ENCODE data around the gene KCNH5.

DNA sequence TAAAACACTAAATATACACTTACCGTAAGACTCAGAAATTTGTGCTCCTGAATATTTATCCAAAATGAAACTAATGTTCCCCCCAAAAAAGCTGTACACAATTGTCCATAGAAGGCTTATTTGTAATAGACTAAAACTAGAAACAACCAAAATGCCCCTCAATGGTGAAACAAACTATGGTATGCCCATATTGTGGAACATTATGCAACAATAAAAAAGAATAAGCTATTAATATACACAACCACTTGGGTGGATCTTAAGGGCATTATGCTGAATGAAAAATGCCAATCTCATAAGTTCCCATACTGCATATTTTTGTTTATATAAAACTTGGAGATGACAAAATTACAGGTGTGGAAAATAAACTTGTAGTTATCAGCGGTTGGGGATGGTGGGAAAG is 357.4 kb downstream of the KCNH5 start:
- TF ChIP-seq, protein P1, sequence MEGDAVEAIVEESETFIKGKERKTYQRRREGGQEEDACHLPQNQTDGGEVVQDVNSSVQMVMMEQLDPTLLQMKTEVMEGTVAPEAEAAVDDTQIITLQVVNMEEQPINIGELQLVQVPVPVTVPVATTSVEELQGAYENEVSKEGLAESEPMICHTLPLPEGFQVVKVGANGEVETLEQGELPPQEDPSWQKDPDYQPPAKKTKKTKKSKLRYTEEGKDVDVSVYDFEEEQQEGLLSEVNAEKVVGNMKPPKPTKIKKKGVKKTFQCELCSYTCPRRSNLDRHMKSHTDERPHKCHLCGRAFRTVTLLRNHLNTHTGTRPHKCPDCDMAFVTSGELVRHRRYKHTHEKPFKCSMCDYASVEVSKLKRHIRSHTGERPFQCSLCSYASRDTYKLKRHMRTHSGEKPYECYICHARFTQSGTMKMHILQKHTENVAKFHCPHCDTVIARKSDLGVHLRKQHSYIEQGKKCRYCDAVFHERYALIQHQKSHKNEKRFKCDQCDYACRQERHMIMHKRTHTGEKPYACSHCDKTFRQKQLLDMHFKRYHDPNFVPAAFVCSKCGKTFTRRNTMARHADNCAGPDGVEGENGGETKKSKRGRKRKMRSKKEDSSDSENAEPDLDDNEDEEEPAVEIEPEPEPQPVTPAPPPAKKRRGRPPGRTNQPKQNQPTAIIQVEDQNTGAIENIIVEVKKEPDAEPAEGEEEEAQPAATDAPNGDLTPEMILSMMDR (conservative IDR thresholded peaks at IDR 0.05): no peak
- no peak for TF ChIP-seq ZFX (IDR thresholded peaks at IDR 0.05)

Data from C4-2B (cell line).